Measurements from ENCODE around the gene ZNF382. TPM values are rescaled to one million over a fixed set of nuclear protein-coding genes. Genes with fewer than 3 reads are reported as not detected.

The ZNF382 gene
- polyA plus RNA-seq, 1 experiment: 2.2 TPM

DNA sequence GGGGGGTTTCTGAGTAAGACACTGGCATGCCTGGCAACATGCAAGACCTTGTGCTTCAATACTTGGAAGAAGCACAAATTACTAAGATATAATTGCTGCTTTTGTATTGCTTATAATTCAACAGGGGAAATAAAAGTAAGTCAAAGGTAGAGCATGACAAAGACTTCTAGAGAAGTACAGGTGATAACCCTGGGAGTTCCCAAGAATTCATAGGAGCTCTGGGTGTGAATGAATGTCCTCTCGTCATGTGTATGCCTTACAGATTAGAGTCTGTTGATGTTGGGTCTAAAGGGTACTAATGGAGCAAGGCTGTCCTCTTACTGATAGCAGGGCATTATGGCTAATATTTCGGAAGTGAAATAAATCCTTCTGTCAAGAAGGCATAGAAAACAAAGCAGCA lies 69.1 kb downstream of the ZNF382 start:
- DNase-seq (ENCODE audit: low read depth, low spot score): no peak
- ChIA-PET POLR2A (no interaction called here), CTCF (no interaction called here)
- TF ChIP-seq, protein P1, sequence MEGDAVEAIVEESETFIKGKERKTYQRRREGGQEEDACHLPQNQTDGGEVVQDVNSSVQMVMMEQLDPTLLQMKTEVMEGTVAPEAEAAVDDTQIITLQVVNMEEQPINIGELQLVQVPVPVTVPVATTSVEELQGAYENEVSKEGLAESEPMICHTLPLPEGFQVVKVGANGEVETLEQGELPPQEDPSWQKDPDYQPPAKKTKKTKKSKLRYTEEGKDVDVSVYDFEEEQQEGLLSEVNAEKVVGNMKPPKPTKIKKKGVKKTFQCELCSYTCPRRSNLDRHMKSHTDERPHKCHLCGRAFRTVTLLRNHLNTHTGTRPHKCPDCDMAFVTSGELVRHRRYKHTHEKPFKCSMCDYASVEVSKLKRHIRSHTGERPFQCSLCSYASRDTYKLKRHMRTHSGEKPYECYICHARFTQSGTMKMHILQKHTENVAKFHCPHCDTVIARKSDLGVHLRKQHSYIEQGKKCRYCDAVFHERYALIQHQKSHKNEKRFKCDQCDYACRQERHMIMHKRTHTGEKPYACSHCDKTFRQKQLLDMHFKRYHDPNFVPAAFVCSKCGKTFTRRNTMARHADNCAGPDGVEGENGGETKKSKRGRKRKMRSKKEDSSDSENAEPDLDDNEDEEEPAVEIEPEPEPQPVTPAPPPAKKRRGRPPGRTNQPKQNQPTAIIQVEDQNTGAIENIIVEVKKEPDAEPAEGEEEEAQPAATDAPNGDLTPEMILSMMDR (IDR thresholded peaks at IDR 0.05; ENCODE audit: low read depth, low read length): no peak
- Histone ChIP-seq H3K27ac (ENCODE audit: low read depth, low read length) (no peak overlapping the region), H3K4me3 (ENCODE audit: low read depth, low read length) (no peak overlapping the region), H3K27me3 (ENCODE audit: control insufficient read depth, insufficient read depth, low read length) (no peaks in the 10 kb centered on the region), H3K9me3 (ENCODE audit: control insufficient read depth, insufficient read depth, low read length) (peaks cover 30% of the 10 kb centered on the region)

DNA sequence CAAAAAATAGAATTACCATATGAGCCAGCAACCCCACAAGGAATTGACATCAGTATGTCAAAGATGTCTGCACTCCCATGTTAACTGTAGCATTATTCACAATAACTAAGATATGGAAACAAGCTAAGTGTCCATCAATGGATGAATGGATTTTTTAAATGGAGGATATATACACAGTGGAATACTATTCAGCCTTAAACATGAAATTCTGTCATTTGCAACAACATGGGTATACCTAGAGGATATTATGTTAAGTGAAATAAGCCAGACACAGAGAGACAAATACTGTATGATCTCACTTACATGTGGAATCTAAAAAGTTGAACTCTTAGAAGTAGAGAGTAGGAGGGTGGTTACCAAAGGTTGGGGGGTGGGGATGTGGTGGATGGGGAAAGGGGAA lies 74.3 kb downstream of the ZNF382 start:
- ChIA-PET POLR2A (no interaction called here), CTCF (no interaction called here)
- no peak for DNase-seq (ENCODE audit: low read depth, low spot score)
- no peak overlapping the region for H3K4me3 ChIP-seq (ENCODE audit: low read depth, low read length)
- peaks cover 31% of the 10 kb centered on the region for H3K9me3 ChIP-seq (ENCODE audit: control insufficient read depth, insufficient read depth, low read length)
- TF ChIP-seq, protein P1 (IDR thresholded peaks at IDR 0.05; ENCODE audit: low read depth, low read length): no peak
- H3K27me3 ChIP-seq (ENCODE audit: control insufficient read depth, insufficient read depth, low read length): no peaks in the 10 kb centered on the region
- no peak overlapping the region for H3K27ac ChIP-seq (ENCODE audit: low read depth, low read length)

Other genes with a start within 250 kb of the ZNF382 start
- 2.0 and 2.7 TPM in 2 replicates for gene ZFP14, start 226.1 kb upstream of the ZNF382 start, polyA plus RNA-seq (2011; rRNA removed)
- 4.6 and 6.2 TPM in 2 replicates for gene ZFP82, start 186.7 kb upstream of the ZNF382 start, polyA plus RNA-seq (2011; rRNA removed)
- 3.5 and 4.9 TPM in 2 replicates for gene ZNF566, start 115.8 kb upstream of the ZNF382 start, polyA plus RNA-seq (2011; rRNA removed)
- gene ZNF260, start 77.0 kb upstream of the ZNF382 start, polyA plus RNA-seq (2011; rRNA removed): 10.5 and 14.7 TPM in 2 replicates
- 5.2 and 7.6 TPM in 2 replicates for gene ZNF529, start 32.0 kb upstream of the ZNF382 start, polyA plus RNA-seq (2011; rRNA removed)
- gene ZNF461, start 61.5 kb downstream of the ZNF382 start, polyA plus RNA-seq (2011; rRNA removed): 4.5 and 6.1 TPM in 2 replicates
- gene ZNF567, start 82.3 kb downstream of the ZNF382 start, polyA plus RNA-seq (2011; rRNA removed): 5.5 and 8.5 TPM in 2 replicates
- gene ZNF850, start 167.5 kb downstream of the ZNF382 start, polyA plus RNA-seq (2011; rRNA removed): 1.1 and 1.2 TPM in 2 replicates
- gene ZNF790, start 233.1 kb downstream of the ZNF382 start, polyA plus RNA-seq (2011; rRNA removed): 2.6 and 4.1 TPM in 2 replicates
- 2.3 and 2.6 TPM in 2 replicates for gene ZNF345, start 245.6 kb downstream of the ZNF382 start, polyA plus RNA-seq (2011; rRNA removed)

All from AG04450 (cell line).